GM12801 (cell line): ENCODE data around the gene MUTYH.

Source experiments
- CTCF ChIP-seq: IDR thresholded peaks from one replicate; pipeline ENCODE4 v1.5.1; 2011; ENCODE audit warnings: control low read depth; ENCODE audit not compliant: insufficient read length; ENCODE audit errors: extremely low read depth

The MUTYH gene

GRCh38 chr1:45335855-45336324, 4.3 kb downstream of the MUTYH start:
- TF ChIP-seq CTCF = no peak

GRCh38 chr1:45334308-45335245, 5.7 kb downstream of the MUTYH start:
- TF ChIP-seq CTCF = no peak

- no peak for TF ChIP-seq CTCF
These were observed 7.9 kb downstream of the MUTYH start for GRCh38 chr1:45332346-45332720.

GRCh38 chr1:45331436-45332345, 8.5 kb downstream of the MUTYH start:
- no peak for TF ChIP-seq CTCF

- TF ChIP-seq CTCF = no peak
These were observed 10.8 kb downstream of the MUTYH start for GRCh38 chr1:45329445-45329844.

GRCh38 chr1:45328680-45329079, 11.6 kb downstream of the MUTYH start:
- TF ChIP-seq CTCF = no peak
